ENCODE measurements around the gene NMUR2.

Gene NMUR2

GRCh38 chr5:152366716-152367115 lies 38.4 kb downstream of the NMUR2 start:
- no peak for DNase-seq

DNA sequence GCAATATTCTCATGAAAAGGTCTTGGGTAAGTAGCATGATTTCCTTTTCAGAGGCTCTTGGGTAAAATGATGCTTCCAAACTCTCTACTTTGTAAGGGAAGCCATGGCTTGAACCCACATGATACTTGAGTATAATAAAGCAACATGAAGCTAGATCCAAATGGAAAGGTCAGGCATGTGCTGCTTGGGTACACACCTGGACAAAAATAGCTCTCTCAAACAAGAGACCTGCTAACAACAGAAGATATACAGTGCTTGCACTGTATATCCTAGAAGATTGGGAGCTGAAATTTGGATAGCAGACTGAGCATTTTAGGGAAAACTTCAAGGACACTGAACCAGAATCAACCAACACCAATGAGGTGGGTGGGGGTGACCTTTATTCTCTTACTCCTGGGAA lies 40.2 kb downstream of the NMUR2 start:
- DNase-seq = no peak

DNA sequence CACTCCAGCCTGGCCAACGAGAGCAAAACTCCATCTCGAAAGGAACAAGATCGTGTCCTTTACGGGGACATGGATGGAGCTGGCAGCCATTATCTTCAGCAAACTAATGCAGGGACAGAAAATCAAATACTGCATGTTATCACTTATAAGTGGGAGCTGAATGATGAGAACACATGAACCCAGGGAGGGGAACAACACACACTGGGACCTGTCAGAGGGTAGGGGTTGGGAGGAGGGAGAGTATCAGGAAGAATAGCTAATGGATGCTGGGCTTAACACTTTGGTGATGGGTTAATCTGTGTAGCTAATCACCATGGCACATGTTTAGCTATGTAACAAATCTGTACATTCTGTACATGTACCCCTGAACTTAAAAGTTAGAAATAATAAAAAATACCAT lies 40.9 kb downstream of the NMUR2 start:
- DNase-seq = no peak

GRCh38 chr5:152358861-152359568 lies 46.1 kb downstream of the NMUR2 start:
- no peak for DNase-seq

DNA sequence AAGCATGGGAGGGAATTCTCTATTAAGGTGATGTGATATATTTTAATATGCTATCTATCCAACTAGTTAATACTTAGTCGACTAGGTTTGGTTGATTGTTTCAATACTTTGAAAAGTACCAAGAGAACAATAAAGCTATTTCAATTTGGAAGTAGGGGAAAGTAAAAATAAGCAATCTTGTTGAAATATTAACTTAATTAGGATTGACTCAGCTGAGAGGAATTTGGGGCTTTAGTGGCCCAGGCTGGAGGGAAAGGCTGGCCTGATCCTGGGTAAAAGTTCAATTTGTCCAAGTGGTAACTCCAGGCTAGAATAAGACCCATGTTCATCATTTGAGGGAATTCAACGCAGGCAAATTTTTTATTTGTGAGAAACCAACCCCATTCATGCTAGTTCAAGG lies 48.6 kb downstream of the NMUR2 start:
- no peak for DNase-seq

DNA sequence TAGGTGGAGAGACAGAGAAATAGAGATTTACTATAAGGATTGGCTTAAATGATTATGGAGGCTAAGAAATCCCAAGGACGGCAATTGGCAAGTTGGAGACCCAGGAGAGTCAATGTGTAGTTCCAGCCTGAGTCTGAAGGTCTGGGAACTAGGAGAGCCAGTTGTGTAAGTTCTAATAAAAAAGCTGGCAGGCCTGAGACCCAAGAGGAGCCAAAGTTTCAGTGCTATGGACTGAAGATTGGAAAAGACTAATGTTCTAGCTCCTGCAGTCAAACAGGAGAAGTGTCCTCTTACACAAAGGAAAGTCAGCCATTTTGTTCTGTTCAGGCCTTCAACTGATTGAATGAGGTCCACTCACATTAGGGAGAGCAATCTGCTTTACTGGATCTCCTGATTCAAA lies 50.0 kb downstream of the NMUR2 start:
- no peak for DNase-seq

GRCh38 chr5:152353001-152353400 lies 52.1 kb downstream of the NMUR2 start:
- no peak for DNase-seq

- DNase-seq = no peak
These were observed 55.2 kb downstream of the NMUR2 start for GRCh38 chr5:152349683-152350526.
